PC-3 (cell line): ENCODE results near the gene SEPTIN11. TPM values are rescaled to one million over a fixed set of nuclear protein-coding genes. Genes with fewer than 3 reads are reported as not detected.

Experiments
- ATAC-seq: fragments of 200-7000 bp; cut with Tn5 transposase; 2 replicates; pipeline ENCODE4 v1.9.1; 2020; ENCODE audit warnings: mild to moderate bottlenecking, moderate library complexity
- BruUV-seq: library from RNA; stranded (reverse); fragments of 400-500 nt; replicated peaks from 2 replicates; lab custom pipeline; 2021; lab: Mats Ljungman, UMichigan
- CTCF ChIA-PET: fragments of 300-600 bp; sonication (Branson Sonifier 250); formaldehyde crosslinking; loops from one replicate; lab custom pipeline; 2022; ENCODE audit warnings: antibody characterized with exemption; lab: Charles Lee
- POLR2A ChIA-PET: fragments of 300-600 bp; sonication (Branson Sonifier 250); formaldehyde crosslinking; loops from one replicate; lab custom pipeline; 2022; ENCODE audit warnings: antibody characterized with exemption; ENCODE audit not compliant: unreplicated experiment; lab: Charles Lee
- DNase-seq: peaks from one replicate; pipeline ENCODE4 v3.0.0-alpha.2; 2015
- H2AFZ ChIP-seq: fragments of 300-600 bp; sonication (generic); 2 replicates; pipeline ENCODE4 v1.6.0; 2016; ENCODE audit warnings: antibody characterized with exemption, low read length
- H3F3A ChIP-seq: fragments of 300-600 bp; sonication (generic); one replicate; pipeline ENCODE4 v1.6.0; 2017; ENCODE audit warnings: antibody characterized with exemption, low read length, control low read depth, mild to moderate bottlenecking; ENCODE audit not compliant: unreplicated experiment
- H3K27ac ChIP-seq: fragments of 300-600 bp; sonication (generic); 2 replicates; pipeline ENCODE4 v1.5.1; 2016; ENCODE audit warnings: mild to moderate bottlenecking, low read length
- H3K27me3 ChIP-seq: fragments of 300-600 bp; sonication (generic); 2 replicates; pipeline ENCODE4 v1.6.1; 2016; ENCODE audit warnings: low read length, mixed read lengths
- H3K36me3 ChIP-seq: fragments of 300-600 bp; sonication (generic); 2 replicates; pipeline ENCODE4 v1.6.1; 2016; ENCODE audit warnings: low read depth, mixed run types, low read length, mixed read lengths
- H3K4me1 ChIP-seq: fragments of 300-600 bp; sonication (generic); 2 replicates; pipeline ENCODE4 v1.5.1; 2016; ENCODE audit warnings: low read length; ENCODE audit not compliant: insufficient read depth
- H3K4me2 ChIP-seq: fragments of 300-600 bp; sonication (generic); 2 replicates; pipeline ENCODE4 v1.6.0; 2016; ENCODE audit warnings: low read length
- H3K4me3 ChIP-seq: fragments of 300-600 bp; sonication (generic); 2 replicates; pipeline ENCODE4 v1.5.1; 2016; ENCODE audit warnings: mild to moderate bottlenecking, low read length, mixed read lengths
- H3K79me2 ChIP-seq: fragments of 300-600 bp; sonication (generic); 2 replicates; pipeline ENCODE4 v1.6.1; 2017; ENCODE audit warnings: low read length, mixed read lengths
- H3K9ac ChIP-seq: fragments of 300-600 bp; sonication (generic); 2 replicates; pipeline ENCODE4 v1.6.0; 2016; ENCODE audit warnings: mild to moderate bottlenecking, low read length
- H3K9me2 ChIP-seq: fragments of 300-600 bp; sonication (generic); replicated peaks from 2 replicates; pipeline ENCODE4 v1.6.1; 2016; ENCODE audit warnings: mixed run types, low read length, mixed read lengths
- H3K9me3 ChIP-seq: fragments of 300-600 bp; sonication (generic); 2 replicates; pipeline ENCODE4 v1.6.1; 2016; ENCODE audit warnings: low read length, mixed read lengths
- H4K20me1 ChIP-seq: fragments of 300-600 bp; sonication (generic); 2 replicates; pipeline ENCODE4 v1.6.1; 2016; ENCODE audit warnings: low read length, mixed read lengths
- EZH2 ChIP-seq: fragments of 300-600 bp; sonication (generic); IDR thresholded peaks from one replicate; pipeline ENCODE4 v1.6.1; 2017; ENCODE audit warnings: antibody characterized with exemption, mild to moderate bottlenecking, low read length; ENCODE audit not compliant: unreplicated experiment
- EZH2phosphoT487 ChIP-seq: fragments of 300-600 bp; sonication (generic); IDR thresholded peaks from 2 replicates; pipeline ENCODE4 v1.6.1; 2018; ENCODE audit warnings: mild to moderate bottlenecking, antibody characterized with exemption, low read length, borderline replicate concordance
- intact Hi-C: fragments of 100-400 bp; cut with micrococcal nuclease; formaldehyde crosslinking; loops from 2 replicates; pipeline ENCODE4 v1.9.0; 2023
- total RNA-seq: library from RNA; depleted of rRNA; stranded (reverse); fragments of >200 nt; gene quantifications from 2 replicates; pipeline ENCODE4 v1.2.3, GENCODE V29; 2014
- TF ChIP-seq, protein P1 (sequence below): fragments of 300-600 bp; sonication (generic); conservative IDR thresholded peaks from 2 replicates; pipeline ENCODE4 v1.5.1; 2017; ENCODE audit warnings: antibody characterized with exemption, low read depth, mild to moderate bottlenecking, low read length

The SEPTIN11 gene
- total RNA-seq, 1 experiment from 2014 or later: 39.0 TPM

GRCh38 chr4:76982638-76983584, 33.4 kb downstream of the SEPTIN11 start:
- Histone ChIP-seq H2AFZ (no peak overlapping the region), H3K79me2 (peaks cover 54% of the 10 kb centered on the region), H4K20me1 (no peaks in the 10 kb centered on the region), H3K4me2 (0 out of 2 replicates have a peak overlapping the region, but pooled peaks have one; percentile 23), H3K4me3 (no peak overlapping the region), H3K27me3 (no peaks in the 10 kb centered on the region), H3K9ac (no peak overlapping the region), H3K27ac (no peak overlapping the region), H3K4me1 (peaks cover 30% of the 10 kb centered on the region), H3K36me3 (no peaks in the 10 kb centered on the region), H3K9me3 (no peaks in the 10 kb centered on the region), H3F3A (no peaks in the 10 kb centered on the region), H3K9me2 (no peaks in the 10 kb centered on the region)
- DNase-seq: no peak
- ChIA-PET CTCF (interaction anchor here (0.5 kb wide), 1 partner anchor 535 kb away, joined by 6 read pairs; no protein-coding TSS in a partner anchor), POLR2A (no interaction called here)
- intact Hi-C loops: no loop called here
- BruUV-seq: no TSS peak
- TF ChIP-seq EZH2 (no peak), EZH2phosphoT487 (no peak)
- TF ChIP-seq, protein P1, sequence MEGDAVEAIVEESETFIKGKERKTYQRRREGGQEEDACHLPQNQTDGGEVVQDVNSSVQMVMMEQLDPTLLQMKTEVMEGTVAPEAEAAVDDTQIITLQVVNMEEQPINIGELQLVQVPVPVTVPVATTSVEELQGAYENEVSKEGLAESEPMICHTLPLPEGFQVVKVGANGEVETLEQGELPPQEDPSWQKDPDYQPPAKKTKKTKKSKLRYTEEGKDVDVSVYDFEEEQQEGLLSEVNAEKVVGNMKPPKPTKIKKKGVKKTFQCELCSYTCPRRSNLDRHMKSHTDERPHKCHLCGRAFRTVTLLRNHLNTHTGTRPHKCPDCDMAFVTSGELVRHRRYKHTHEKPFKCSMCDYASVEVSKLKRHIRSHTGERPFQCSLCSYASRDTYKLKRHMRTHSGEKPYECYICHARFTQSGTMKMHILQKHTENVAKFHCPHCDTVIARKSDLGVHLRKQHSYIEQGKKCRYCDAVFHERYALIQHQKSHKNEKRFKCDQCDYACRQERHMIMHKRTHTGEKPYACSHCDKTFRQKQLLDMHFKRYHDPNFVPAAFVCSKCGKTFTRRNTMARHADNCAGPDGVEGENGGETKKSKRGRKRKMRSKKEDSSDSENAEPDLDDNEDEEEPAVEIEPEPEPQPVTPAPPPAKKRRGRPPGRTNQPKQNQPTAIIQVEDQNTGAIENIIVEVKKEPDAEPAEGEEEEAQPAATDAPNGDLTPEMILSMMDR: 0 out of 2 replicates have a peak, but pooled peaks have one; percentile 23
- no peak for ATAC-seq

DNA sequence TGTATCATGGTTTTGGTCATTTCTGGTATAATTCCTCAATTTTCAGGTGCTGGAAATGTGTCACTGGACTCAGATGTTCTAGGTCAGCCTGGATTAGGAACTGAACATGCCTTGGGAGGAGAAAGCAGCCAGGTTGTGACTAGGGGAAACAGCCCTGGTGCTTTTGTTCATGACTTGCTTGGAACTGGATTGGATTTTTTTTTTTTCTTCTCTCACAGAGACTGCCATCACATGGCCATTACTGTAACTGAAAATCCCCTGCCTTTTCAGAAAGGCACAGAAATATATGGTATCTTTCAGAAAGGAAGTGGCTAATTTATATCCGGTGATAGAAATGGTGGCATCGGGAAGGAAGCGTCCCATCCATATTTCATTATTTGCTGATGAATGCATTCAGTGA, 34.6 kb downstream of the SEPTIN11 start:
- no TSS peak for BruUV-seq
- Histone ChIP-seq H3K79me2 (peaks cover 43% of the 10 kb centered on the region), H3K9me3 (no peaks in the 10 kb centered on the region), H3K36me3 (no peaks in the 10 kb centered on the region), H3K4me3 (no peak overlapping the region), H3K27ac (no peak overlapping the region), H3K27me3 (no peaks in the 10 kb centered on the region), H3K9ac (no peak overlapping the region), H3K4me1 (peaks cover 18% of the 10 kb centered on the region), H2AFZ (no peak overlapping the region), H3F3A (no peaks in the 10 kb centered on the region), H4K20me1 (no peaks in the 10 kb centered on the region), H3K4me2 (no peak overlapping the region), H3K9me2 (no peaks in the 10 kb centered on the region)
- ChIA-PET CTCF (no interaction called here), POLR2A (no interaction called here)
- TF ChIP-seq, protein P1: peak; percentile 46; the same call in 1 of the 2 replicates
- TF ChIP-seq EZH2phosphoT487: no peak
- peak; percentile 22; the same call in 1 of the 2 replicates for ATAC-seq
- intact Hi-C loops: no loop called here
- peak; percentile 21 for DNase-seq

DNA sequence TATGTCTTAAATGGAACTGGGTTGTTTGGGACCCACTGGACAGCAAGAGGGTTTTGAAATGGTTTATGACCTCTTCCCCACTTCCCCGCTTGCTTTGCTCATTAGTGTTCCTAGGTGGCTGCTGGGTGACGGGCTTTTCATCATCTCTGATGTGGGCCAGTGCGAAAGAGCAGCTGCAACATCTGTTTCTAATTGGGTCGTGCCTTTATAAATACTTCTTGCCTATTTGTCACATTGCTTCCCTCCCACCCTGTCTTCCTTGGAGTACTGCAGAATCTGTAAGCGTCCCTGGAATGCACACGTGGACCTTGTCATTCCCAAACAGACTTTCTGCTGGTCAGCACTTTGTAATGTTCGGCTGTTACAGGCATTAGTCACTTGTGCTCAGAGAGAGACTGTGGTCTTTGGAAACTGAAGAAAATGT, 35.2 kb downstream of the SEPTIN11 start:
- ATAC-seq (peak; percentile 79), DNase-seq (peak; percentile 61)
- TF ChIP-seq, protein P1: no peak
- TF ChIP-seq EZH2phosphoT487 (no peak), EZH2 (no peak)
- H2AFZ ChIP-seq: no peak overlapping the region
- no peaks in the 10 kb centered on the region for H3K9me2 ChIP-seq
- POLR2A ChIA-PET: no interaction called here
- BruUV-seq: no TSS peak
- H3K4me3 ChIP-seq: no peak overlapping the region
- H3K9ac ChIP-seq: no peak overlapping the region
- H3K4me1 ChIP-seq: peaks cover 12% of the 10 kb centered on the region
- CTCF ChIA-PET: no interaction called here
- H3K27ac ChIP-seq: no peak overlapping the region
- H3K4me2 ChIP-seq: no peak overlapping the region
- no peaks in the 10 kb centered on the region for H3K9me3 ChIP-seq
- intact Hi-C loops: no loop called here
- no peaks in the 10 kb centered on the region for H3F3A ChIP-seq
- H4K20me1 ChIP-seq: no peaks in the 10 kb centered on the region
- H3K36me3 ChIP-seq: no peaks in the 10 kb centered on the region
- no peaks in the 10 kb centered on the region for H3K27me3 ChIP-seq
- H3K79me2 ChIP-seq: peaks cover 39% of the 10 kb centered on the region
